Activated T-cell treated with anti-CD3 and anti-CD28 coated beads, Interleukin-2, amount 50 U/mL, for 1 hour (primary cell): ENCODE results near the gene SLC22A23.

Experiments
- DNase-seq: peaks from one replicate; pipeline ENCODE4 v3.0.0-alpha.2; 2020

SLC22A23 gene

GRCh38 chr6:3280866-3281465, 175.9 kb downstream of the SLC22A23 start:
- DNase-seq = no peak

GRCh38 chr6:3280091-3280490, 176.8 kb downstream of the SLC22A23 start:
- DNase-seq = no peak

DNA sequence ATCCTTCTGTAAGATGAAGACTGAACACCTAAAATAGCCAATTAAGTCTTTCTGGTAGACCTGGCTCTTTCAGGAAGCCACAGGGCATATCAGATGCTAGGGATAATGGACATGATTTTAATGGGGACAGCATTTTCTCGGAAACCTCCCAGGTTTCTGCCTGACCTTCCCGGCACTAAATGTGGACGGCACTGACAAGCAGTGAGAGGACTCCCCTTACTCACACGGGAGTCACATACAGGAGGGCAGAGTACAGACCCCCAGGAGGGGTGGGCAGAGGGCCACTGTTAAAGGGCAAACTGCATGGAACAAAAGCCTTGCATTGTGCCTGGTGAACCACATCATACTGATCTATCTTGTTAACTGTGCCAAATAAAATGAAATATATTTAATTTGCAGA, 178.2 kb downstream of the SLC22A23 start:
- no peak for DNase-seq

DNA sequence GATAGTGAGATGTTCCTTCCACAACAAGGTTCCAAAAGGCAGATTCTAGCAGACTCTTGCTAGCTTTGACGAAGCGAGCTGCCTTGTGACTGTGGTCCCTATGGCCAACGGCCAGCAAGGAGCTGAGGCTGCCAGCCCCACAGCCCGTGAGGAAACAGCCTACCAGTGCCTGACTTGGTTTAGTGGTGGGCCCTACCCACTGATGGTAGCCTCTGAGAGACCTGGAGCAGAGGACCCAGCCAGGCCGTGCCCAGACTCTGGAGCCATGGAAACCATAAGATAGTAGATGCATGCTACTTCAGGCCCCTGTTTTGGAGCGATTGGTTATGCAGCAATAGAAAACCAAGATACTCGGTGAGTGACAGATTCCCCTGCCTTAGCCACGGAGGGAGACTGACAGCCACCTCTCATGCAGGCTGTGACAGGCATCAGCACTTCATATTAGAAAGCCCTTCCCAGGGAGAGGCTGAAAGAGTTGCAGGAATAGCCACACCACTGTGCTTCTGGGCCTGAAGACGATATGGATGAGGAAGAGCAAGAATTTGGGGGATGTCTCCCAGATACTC, 178.9 kb downstream of the SLC22A23 start:
- DNase-seq = no peak

DNA sequence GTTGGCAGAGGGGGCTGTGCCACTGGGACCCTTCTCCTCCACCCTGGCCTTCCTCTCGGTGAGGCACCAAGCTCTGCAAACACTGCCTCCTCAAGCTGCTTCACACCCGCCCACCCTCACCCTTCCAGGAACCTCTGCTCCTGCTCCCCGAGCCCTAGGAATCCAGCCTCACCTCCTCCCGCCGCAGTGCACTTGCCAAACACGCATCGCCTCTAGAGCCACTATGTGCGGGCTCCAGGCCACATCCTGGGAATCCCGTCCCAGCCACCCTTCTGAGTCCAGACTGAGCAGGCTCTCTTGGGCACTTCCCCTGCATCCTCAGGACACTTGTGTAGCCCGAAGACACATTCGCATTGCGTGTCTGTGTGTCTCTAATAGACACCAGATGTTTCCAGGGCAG, 179.6 kb downstream of the SLC22A23 start:
- no peak for DNase-seq

DNA sequence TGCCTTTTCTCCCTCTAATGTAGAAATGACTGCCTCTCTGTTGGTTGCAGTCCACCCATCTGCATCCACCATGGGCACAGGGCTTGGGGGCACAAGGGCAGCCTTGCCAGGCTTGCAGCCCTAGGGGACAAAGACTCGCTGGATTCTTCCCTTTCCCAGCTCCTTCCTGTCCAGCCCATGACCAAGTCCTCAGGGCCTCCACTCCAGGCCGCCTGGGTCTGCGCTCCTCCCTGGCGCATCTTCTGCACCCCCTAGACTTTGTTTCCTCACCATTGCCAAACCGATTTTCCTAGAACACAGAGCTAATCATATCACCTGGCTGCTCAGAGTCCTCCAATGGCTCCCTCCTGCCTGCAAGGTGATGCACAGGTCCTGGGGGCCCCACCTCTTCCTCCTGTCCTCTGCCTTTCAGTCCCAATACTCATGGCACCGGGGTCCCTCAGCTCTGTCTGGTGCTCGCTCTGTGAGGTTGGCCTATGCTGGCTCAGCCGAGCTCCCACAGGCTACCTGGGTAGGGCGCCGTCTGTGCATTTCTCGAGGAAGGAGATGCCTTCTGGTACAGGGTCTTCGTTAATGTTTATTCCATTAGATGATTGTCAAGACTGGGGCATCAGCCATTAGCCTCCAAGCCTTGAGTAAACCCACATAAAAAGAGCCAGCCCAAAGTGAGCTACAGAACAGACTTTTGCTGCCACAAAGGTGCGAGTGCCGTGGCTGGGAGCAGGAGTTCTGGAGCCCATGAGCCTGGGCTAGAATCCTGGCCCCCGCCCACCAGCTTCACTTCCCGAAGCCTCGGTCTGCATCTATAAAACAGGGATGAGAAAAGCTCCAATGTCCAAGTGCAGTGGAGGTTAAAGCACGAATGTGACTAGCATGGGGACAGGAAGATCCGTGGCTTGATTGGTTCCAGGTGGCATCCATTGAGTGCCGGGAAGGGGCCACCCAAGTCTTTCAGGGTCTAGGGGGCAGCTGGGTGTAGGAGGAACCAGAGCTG, 180.4 kb downstream of the SLC22A23 start:
- DNase-seq = no peak

- no peak for DNase-seq
Measured at GRCh38 chr6:3273707-3274521, 182.9 kb downstream of the SLC22A23 start.

- DNase-seq = no peak
Measured at GRCh38 chr6:3272911-3273547, 183.8 kb downstream of the SLC22A23 start.

DNA sequence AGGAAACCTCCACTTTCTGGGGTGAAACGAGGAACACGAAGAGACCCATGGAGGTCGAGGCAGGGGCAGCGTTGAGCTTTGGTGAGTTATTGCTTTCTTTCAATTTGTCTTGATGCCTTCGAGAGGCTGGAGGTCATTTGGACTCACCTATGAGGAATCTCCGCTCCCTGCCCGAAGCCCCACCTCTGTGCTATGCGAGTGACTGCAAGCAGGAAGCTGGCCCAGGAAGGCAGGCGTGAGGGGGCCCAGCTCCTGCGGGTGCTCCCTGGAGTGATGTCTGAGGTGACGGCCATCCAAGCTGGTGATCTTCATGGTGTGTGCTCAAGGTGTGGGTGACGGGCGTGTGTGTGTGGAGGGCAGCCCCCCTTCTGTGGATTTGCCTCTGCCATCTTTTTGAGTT, 185.1 kb downstream of the SLC22A23 start:
- no peak for DNase-seq

- no peak for DNase-seq
Measured at GRCh38 chr6:3270258-3270657, 186.6 kb downstream of the SLC22A23 start.

DNA sequence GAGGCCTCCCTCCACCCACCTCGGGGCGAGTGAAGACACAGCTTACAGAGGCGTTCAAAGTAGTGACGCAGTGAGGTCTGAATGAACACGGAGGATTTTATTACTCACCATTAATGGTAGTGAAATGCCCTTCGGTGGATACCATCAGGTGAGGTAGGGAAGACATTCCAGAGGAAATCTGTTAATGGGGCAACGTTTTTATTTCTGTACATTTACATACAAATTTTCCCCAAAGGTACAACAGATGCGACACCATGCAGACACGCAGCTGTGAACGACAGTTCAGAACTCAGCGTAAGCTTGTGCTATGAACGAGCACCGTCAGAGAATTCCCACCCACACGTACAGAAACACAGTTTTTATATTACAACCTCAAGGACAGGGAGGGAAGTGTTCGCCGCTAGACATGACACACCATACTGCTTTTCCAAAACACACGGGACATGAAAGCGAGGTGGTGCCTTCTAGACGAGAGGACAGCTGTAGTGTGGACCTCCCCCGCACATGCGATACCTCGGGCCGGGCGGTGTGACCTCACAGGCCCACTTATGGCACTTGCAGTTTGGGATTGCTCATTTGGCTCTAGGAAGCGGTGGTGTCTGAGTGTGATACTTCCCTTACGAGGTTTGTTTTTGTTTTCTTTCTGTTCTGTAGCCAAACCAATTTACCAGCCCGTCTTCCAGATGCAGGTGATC, 187.4 kb downstream of the SLC22A23 start:
- no peak for DNase-seq

- no peak for DNase-seq
Measured at GRCh38 chr6:3268680-3269079, 188.2 kb downstream of the SLC22A23 start.

DNA sequence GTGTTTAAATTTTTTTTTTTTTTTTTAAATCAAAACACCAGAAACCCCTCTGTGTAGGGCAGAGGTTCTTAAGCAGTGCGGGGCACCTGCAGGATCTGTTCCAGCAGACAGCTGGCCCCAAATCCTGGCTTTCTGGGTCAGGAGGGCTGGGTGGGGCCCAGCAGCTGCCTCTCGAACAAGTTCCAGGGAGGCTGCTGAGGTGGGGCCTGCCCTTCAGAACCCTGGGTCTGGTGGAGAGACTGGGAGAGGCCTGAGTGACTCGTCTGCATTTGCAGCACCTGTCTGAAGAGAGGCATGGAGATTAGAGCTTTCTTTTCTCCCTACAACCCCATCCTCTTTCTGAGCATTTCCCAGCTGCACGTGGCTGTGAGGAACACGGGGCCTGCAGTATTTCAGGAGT, 189.7 kb downstream of the SLC22A23 start:
- DNase-seq = no peak

DNA sequence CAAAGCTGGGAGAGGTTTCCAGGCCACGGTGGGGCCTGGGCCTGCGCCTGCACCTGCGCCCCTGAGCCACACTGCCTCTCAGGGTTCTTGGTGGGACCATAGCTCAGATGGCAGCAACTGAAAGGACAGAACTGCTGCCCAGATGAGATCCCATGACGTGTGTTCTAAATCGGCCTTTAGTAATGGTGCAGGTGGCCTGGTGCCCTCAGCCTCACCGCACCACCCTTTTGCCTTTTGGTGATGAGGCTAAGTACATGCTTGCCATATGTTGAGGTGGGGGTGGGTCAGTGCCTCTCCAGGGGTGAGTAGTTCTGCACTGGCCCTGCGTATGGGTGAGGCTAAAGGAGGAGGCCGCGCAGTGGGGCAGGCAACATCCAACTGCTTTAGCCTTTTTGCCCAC, 190.7 kb downstream of the SLC22A23 start:
- DNase-seq = no peak

- DNase-seq = no peak
Measured at GRCh38 chr6:3265671-3266070, 191.2 kb downstream of the SLC22A23 start.

GRCh38 chr6:3264356-3264755, 192.5 kb downstream of the SLC22A23 start:
- DNase-seq = no peak

DNA sequence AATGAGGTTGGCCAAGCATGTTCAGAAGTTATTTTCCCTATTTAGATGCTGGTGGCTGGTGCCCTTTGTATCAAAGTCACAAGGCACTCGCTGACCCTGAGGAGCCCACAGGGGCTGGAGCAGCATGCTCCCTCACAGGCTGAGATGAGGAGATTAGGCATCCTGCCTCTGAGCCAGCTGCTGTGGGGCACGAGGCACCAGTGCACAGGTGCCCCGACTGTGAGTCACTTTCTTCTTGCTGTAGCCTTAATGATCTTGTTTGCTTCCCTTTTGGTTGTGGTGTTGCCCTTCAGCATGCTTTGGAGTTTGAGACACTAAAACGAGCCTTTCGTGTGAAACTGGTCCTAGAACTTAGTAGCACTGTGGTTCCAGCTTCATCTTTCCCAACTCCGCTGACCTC, 193.8 kb downstream of the SLC22A23 start:
- no peak for DNase-seq

- no peak for DNase-seq
Measured at GRCh38 chr6:3261921-3262320, 194.9 kb downstream of the SLC22A23 start.

DNA sequence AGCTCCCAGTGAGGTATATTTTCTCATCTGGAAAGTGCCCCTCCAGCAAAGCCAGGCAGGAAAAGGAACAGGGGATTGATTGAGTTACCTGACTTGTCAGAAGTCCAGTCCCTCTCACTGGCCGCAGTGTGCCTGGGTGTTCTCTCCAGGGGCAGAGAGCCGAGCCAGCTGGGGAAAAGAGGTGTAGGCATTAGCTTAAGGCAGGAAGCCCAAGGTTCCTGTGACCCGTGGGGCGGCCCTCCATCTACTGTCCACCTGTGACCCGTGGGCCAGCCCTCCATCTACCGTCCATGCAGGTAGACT, 195.4 kb downstream of the SLC22A23 start:
- no peak for DNase-seq

GRCh38 chr6:3260772-3261517, 195.9 kb downstream of the SLC22A23 start:
- no peak for DNase-seq

DNA sequence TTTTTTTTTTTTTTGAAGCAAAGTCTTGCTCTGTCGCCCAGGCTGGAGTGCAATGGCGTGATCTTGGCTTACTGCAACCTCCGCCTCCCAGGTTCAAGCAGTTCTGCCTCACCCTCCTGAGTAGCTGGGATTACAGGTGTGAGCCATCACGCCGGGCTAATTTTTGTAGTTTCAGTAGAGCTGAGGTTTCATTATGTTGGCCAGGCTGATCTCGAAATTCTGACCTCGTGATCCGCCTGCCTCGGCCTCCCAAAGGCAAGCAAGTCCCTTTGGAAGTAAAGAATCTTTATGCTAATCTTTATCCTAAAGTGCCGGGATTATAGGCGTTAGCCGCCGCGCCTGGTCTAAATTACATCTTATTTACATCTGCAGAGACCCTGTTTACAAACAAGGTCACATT, 196.6 kb downstream of the SLC22A23 start:
- DNase-seq = no peak
